PC-3 (cell line): ENCODE results near the gene CHD6. TPM values are rescaled to one million over a fixed set of nuclear protein-coding genes. Genes with fewer than 3 reads are reported as not detected.

ENCODE experiments used
- ATAC-seq: fragments of 200-7000 bp; cut with Tn5 transposase; 2 replicates; pipeline ENCODE4 v1.9.1; 2020; ENCODE audit warnings: mild to moderate bottlenecking, moderate library complexity
- BruUV-seq: library from RNA; stranded (reverse); fragments of 400-500 nt; replicated peaks from 2 replicates; lab custom pipeline; 2021; lab: Mats Ljungman, UMichigan
- CTCF ChIA-PET: fragments of 300-600 bp; sonication (Branson Sonifier 250); formaldehyde crosslinking; loops from one replicate; lab custom pipeline; 2022; ENCODE audit warnings: antibody characterized with exemption; lab: Charles Lee
- POLR2A ChIA-PET: fragments of 300-600 bp; sonication (Branson Sonifier 250); formaldehyde crosslinking; loops from one replicate; lab custom pipeline; 2022; ENCODE audit warnings: antibody characterized with exemption; ENCODE audit not compliant: unreplicated experiment; lab: Charles Lee
- DNase-seq: peaks from one replicate; pipeline ENCODE4 v3.0.0-alpha.2; 2015
- H2AFZ ChIP-seq: fragments of 300-600 bp; sonication (generic); 2 replicates; pipeline ENCODE4 v1.6.0; 2016; ENCODE audit warnings: antibody characterized with exemption, low read length
- H3F3A ChIP-seq: fragments of 300-600 bp; sonication (generic); one replicate; pipeline ENCODE4 v1.6.0; 2017; ENCODE audit warnings: antibody characterized with exemption, low read length, control low read depth, mild to moderate bottlenecking; ENCODE audit not compliant: unreplicated experiment
- H3K27ac ChIP-seq: fragments of 300-600 bp; sonication (generic); 2 replicates; pipeline ENCODE4 v1.5.1; 2016; ENCODE audit warnings: mild to moderate bottlenecking, low read length
- H3K27me3 ChIP-seq: fragments of 300-600 bp; sonication (generic); 2 replicates; pipeline ENCODE4 v1.6.1; 2016; ENCODE audit warnings: low read length, mixed read lengths
- H3K36me3 ChIP-seq: fragments of 300-600 bp; sonication (generic); 2 replicates; pipeline ENCODE4 v1.6.1; 2016; ENCODE audit warnings: low read depth, mixed run types, low read length, mixed read lengths
- H3K4me1 ChIP-seq: fragments of 300-600 bp; sonication (generic); 2 replicates; pipeline ENCODE4 v1.5.1; 2016; ENCODE audit warnings: low read length; ENCODE audit not compliant: insufficient read depth
- H3K4me2 ChIP-seq: fragments of 300-600 bp; sonication (generic); 2 replicates; pipeline ENCODE4 v1.6.0; 2016; ENCODE audit warnings: low read length
- H3K4me3 ChIP-seq: fragments of 300-600 bp; sonication (generic); 2 replicates; pipeline ENCODE4 v1.5.1; 2016; ENCODE audit warnings: mild to moderate bottlenecking, low read length, mixed read lengths
- H3K79me2 ChIP-seq: fragments of 300-600 bp; sonication (generic); 2 replicates; pipeline ENCODE4 v1.6.1; 2017; ENCODE audit warnings: low read length, mixed read lengths
- H3K9ac ChIP-seq: fragments of 300-600 bp; sonication (generic); 2 replicates; pipeline ENCODE4 v1.6.0; 2016; ENCODE audit warnings: mild to moderate bottlenecking, low read length
- H3K9me2 ChIP-seq: fragments of 300-600 bp; sonication (generic); replicated peaks from 2 replicates; pipeline ENCODE4 v1.6.1; 2016; ENCODE audit warnings: mixed run types, low read length, mixed read lengths
- H3K9me3 ChIP-seq: fragments of 300-600 bp; sonication (generic); 2 replicates; pipeline ENCODE4 v1.6.1; 2016; ENCODE audit warnings: low read length, mixed read lengths
- H4K20me1 ChIP-seq: fragments of 300-600 bp; sonication (generic); 2 replicates; pipeline ENCODE4 v1.6.1; 2016; ENCODE audit warnings: low read length, mixed read lengths
- EZH2 ChIP-seq: fragments of 300-600 bp; sonication (generic); IDR thresholded peaks from one replicate; pipeline ENCODE4 v1.6.1; 2017; ENCODE audit warnings: antibody characterized with exemption, mild to moderate bottlenecking, low read length; ENCODE audit not compliant: unreplicated experiment
- intact Hi-C: fragments of 100-400 bp; cut with micrococcal nuclease; formaldehyde crosslinking; loops from 2 replicates; pipeline ENCODE4 v1.9.0; 2023
- total RNA-seq: library from RNA; depleted of rRNA; stranded (reverse); fragments of >200 nt; gene quantifications from 2 replicates; pipeline ENCODE4 v1.2.3, GENCODE V29; 2014
- TF ChIP-seq, protein P1 (sequence below): fragments of 300-600 bp; sonication (generic); conservative IDR thresholded peaks from 2 replicates; pipeline ENCODE4 v1.5.1; 2017; ENCODE audit warnings: antibody characterized with exemption, low read depth, mild to moderate bottlenecking, low read length

CHD6 gene
- total RNA-seq, 1 experiment from 2014 or later, result 19.5 TPM

- DNase-seq (no peak), ATAC-seq (peak; percentile 29; the same call in 1 of the 2 replicates)
- intact Hi-C loops, result no loop called here
- Histone ChIP-seq H3K36me3 (peaks cover 10% of the 10 kb centered on the region; the same call in 1 of the 2 replicates), H3K4me3 (no peak overlapping the region), H3F3A (no peaks in the 10 kb centered on the region), H3K4me1 (no peaks in the 10 kb centered on the region), H3K9me3 (no peaks in the 10 kb centered on the region), H3K9me2 (no peaks in the 10 kb centered on the region), H3K27ac (no peak overlapping the region), H3K27me3 (no peaks in the 10 kb centered on the region), H4K20me1 (no peaks in the 10 kb centered on the region), H3K9ac (no peak overlapping the region), H3K79me2 (no peaks in the 10 kb centered on the region), H2AFZ (no peak overlapping the region), H3K4me2 (no peak overlapping the region)
- CTCF ChIA-PET, result no interaction called here
- TF ChIP-seq EZH2, result no peak
- TF ChIP-seq, protein P1, sequence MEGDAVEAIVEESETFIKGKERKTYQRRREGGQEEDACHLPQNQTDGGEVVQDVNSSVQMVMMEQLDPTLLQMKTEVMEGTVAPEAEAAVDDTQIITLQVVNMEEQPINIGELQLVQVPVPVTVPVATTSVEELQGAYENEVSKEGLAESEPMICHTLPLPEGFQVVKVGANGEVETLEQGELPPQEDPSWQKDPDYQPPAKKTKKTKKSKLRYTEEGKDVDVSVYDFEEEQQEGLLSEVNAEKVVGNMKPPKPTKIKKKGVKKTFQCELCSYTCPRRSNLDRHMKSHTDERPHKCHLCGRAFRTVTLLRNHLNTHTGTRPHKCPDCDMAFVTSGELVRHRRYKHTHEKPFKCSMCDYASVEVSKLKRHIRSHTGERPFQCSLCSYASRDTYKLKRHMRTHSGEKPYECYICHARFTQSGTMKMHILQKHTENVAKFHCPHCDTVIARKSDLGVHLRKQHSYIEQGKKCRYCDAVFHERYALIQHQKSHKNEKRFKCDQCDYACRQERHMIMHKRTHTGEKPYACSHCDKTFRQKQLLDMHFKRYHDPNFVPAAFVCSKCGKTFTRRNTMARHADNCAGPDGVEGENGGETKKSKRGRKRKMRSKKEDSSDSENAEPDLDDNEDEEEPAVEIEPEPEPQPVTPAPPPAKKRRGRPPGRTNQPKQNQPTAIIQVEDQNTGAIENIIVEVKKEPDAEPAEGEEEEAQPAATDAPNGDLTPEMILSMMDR, result peak; percentile 18; the same call in 1 of the 2 replicates
- POLR2A ChIA-PET, result no interaction called here
- TSS peak; percentile 9 for BruUV-seq
Observed at GRCh38 chr20:41352106-41352505, 266.1 kb downstream of the CHD6 start.
